NCI-H748 (cell line): ENCODE results near the gene CAPN5.

ENCODE experiments used
- DNase-seq: peaks from one replicate; lab custom pipeline; 2025; ENCODE audit not compliant: unreplicated experiment; lab: John Stamatoyannopoulos, UW

The CAPN5 gene

GRCh38 chr11:77165066-77165465 lies 98.3 kb downstream of the CAPN5 start:
- DNase-seq: no peak

GRCh38 chr11:77166021-77166420 lies 99.2 kb downstream of the CAPN5 start:
- no peak for DNase-seq

- DNase-seq: no peak
Observed at GRCh38 chr11:77167111-77167626, 100.4 kb downstream of the CAPN5 start.

- no peak for DNase-seq
Observed at GRCh38 chr11:77167791-77168190, 101.0 kb downstream of the CAPN5 start.

GRCh38 chr11:77170107-77170506 lies 103.3 kb downstream of the CAPN5 start:
- DNase-seq: no peak

GRCh38 chr11:77171254-77171653 lies 104.5 kb downstream of the CAPN5 start:
- DNase-seq: no peak

GRCh38 chr11:77171885-77172665 lies 105.3 kb downstream of the CAPN5 start:
- no peak for DNase-seq

GRCh38 chr11:77172666-77172982 lies 105.9 kb downstream of the CAPN5 start:
- no peak for DNase-seq

GRCh38 chr11:77173494-77173893 lies 106.7 kb downstream of the CAPN5 start:
- DNase-seq: no peak

GRCh38 chr11:77174559-77174958 lies 107.8 kb downstream of the CAPN5 start:
- DNase-seq: peak; percentile 6

- no peak for DNase-seq
Observed at GRCh38 chr11:77175021-77175842, 108.5 kb downstream of the CAPN5 start.
